H1 (cell line): Measurements from ENCODE around the gene AGAP1. TPM values are rescaled to one million over a fixed set of nuclear protein-coding genes. Genes with fewer than 3 reads are reported as not detected.

Experiments used
- ASH2L ChIP-seq: fragments of 200-600, 300-600 bp; sonication (generic); IDR thresholded peaks from one replicate; pipeline ENCODE4 v1.7.1; 2017; ENCODE audit warnings: low read length
- BRCA1 ChIP-seq: IDR thresholded peaks from 2 replicates; pipeline ENCODE4 v1.6.1; 2012; ENCODE audit warnings: low read depth, low read length, improper control_type of control experiment
- CREB1 ChIP-seq: IDR thresholded peaks from 2 replicates; pipeline ENCODE4 v1.6.1; 2012; ENCODE audit warnings: inconsistent platforms
- EP300 ChIP-seq, 2 experiments: IDR thresholded peaks; 1 replicate in 1 of 2; 2 replicates in 1 of 2; pipeline ENCODE4 v1.6.1; 2011 to 2012; ENCODE audit warnings: low read depth in 2 of 2, low read length in 2 of 2, mild to moderate bottlenecking in 2 of 2, borderline replicate concordance in 1 of 2, inconsistent platforms in 1 of 2, moderate library complexity in 1 of 2
- HDAC6 ChIP-seq: IDR thresholded peaks from one replicate; pipeline ENCODE4 v1.7.1; 2012; ENCODE audit warnings: low read depth, mild to moderate bottlenecking, inconsistent platforms, low read length, moderate library complexity
- TBP ChIP-seq: IDR thresholded peaks from 2 replicates; pipeline ENCODE4 v1.6.1; 2011; ENCODE audit warnings: low read depth, low read length, improper control_type of control experiment
- polyA plus RNA-seq, 7 experiments: library from polyadenylated mRNA; depleted of rRNA in 3 of 7; stranded (reverse) in 5 of 7; unstranded in 2 of 7; fragments of >200 nt in 5 of 7; fragments of 200-250 nt in 2 of 7; gene quantifications; 1 replicate in 5 of 7; 2 replicates in 1 of 7; 4 replicates in 1 of 7; pipeline versions ENCODE4 v1.2.1 to v1.2.3, GENCODE V29; 2011 to 2013; ENCODE audit warnings: missing spikeins in 2 of 7, mixed read lengths in 2 of 7
- total RNA-seq: library from RNA; stranded (reverse); fragmentation: NEBNext Ultra II Directional; extraction: Animal tissue kit (Norgen Biotek cat#: 25700); gene quantifications from 2 replicates; pipeline ENCODE4 v1.2.1, GENCODE V29; 2021

Gene AGAP1
- total and polyA plus RNA-seq, 2 of the 8 experiments (the other 6 are each of a cell fraction or from before 2014, with no cell fraction given): 18.1 to 39.4 TPM

DNA sequence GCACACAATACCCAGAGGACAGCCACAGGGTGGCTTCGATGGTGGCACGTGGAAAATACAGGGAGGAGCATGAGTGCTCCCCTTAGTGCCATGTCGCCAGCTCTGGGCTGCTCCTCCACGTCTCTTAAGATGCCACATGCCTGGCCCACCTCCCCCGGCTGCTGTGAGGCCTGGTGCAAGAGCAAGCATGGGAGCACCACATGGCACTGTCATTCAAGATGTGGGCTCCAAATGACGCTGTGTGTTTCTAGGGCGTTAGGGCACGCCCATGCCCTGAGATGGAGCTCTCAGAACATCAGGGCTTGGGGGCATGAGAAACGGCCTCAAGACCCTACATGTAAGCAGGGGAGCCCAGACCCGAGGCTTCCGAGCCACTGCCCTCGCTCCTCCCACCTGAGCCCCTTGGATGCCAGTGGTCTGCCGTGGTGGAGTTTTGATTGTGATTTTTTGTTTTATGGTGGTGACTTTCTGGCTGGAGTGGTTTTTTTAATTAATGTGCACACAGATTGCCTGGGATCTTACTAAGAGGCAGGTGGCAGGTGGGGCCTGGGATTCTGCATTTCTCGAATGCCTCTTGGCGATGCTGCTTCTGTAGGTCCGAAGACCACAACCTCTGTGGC is 435.0 kb downstream of the AGAP1 start (continued):
- TF ChIP-seq BRCA1 (no peak), EP300 (IDR thresholded peaks at IDR 0.05; ENCODE audit: borderline replicate concordance in 1 of 2, low read depth in 2 of 2, low read length in 2 of 2) (no peak), TBP (no peak), HDAC6 (no peak), CREB1 (no peak), ASH2L (no peak)
- TF ChIP-seq, all 59 proteins: peak for 0
